OCI-LY3 (cell line): ENCODE data around the gene CFAP68.

ENCODE experiments used
- EZH2phosphoT487 ChIP-seq: fragments of 200-600 bp; shearing (Covaris generic); IDR thresholded peaks from 2 replicates; pipeline ENCODE4 v1.6.1; 2018; ENCODE audit warnings: antibody characterized with exemption, mixed run types, low read depth
- TF ChIP-seq, protein P1 (sequence below): fragments of 200-600, 300-600 bp; sonication (generic); IDR thresholded peaks from 2 replicates; pipeline ENCODE4 v1.5.1; 2014; ENCODE audit warnings: antibody characterized with exemption, low read length, low read depth

GRCh38 chr11:111934306-111934705 lies 55.0 kb downstream of the CFAP68 start:
- no peak for TF ChIP-seq EZH2phosphoT487
- TF ChIP-seq, protein P1, sequence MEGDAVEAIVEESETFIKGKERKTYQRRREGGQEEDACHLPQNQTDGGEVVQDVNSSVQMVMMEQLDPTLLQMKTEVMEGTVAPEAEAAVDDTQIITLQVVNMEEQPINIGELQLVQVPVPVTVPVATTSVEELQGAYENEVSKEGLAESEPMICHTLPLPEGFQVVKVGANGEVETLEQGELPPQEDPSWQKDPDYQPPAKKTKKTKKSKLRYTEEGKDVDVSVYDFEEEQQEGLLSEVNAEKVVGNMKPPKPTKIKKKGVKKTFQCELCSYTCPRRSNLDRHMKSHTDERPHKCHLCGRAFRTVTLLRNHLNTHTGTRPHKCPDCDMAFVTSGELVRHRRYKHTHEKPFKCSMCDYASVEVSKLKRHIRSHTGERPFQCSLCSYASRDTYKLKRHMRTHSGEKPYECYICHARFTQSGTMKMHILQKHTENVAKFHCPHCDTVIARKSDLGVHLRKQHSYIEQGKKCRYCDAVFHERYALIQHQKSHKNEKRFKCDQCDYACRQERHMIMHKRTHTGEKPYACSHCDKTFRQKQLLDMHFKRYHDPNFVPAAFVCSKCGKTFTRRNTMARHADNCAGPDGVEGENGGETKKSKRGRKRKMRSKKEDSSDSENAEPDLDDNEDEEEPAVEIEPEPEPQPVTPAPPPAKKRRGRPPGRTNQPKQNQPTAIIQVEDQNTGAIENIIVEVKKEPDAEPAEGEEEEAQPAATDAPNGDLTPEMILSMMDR = no peak
